HUES6 (cell line): ENCODE measurements around the gene TTC13.

Source experiments
- H3K27ac ChIP-seq: 2 replicates; pipeline ENCODE4 v1.7.0; 2013; ENCODE audit warnings: low read depth, mild to moderate bottlenecking, low read length, inconsistent platforms
- H3K27me3 ChIP-seq: 2 replicates; pipeline ENCODE4 v1.6.1; 2013; ENCODE audit warnings: low read length; ENCODE audit not compliant: control insufficient read depth, insufficient read depth
- H3K36me3 ChIP-seq: 2 replicates; pipeline ENCODE4 v1.6.1; 2013; ENCODE audit warnings: low read length; ENCODE audit not compliant: control insufficient read depth, insufficient read depth
- H3K4me1 ChIP-seq: 2 replicates; pipeline ENCODE4 v1.6.1; 2013; ENCODE audit warnings: low read length; ENCODE audit not compliant: control insufficient read depth, insufficient read depth
- H3K4me3 ChIP-seq: 2 replicates; pipeline ENCODE4 v1.5.1; 2013; ENCODE audit warnings: low read depth, low read length
- H3K9ac ChIP-seq: one replicate; pipeline ENCODE4 v1.6.1; 2013; ENCODE audit warnings: mild to moderate bottlenecking, low read length
- H3K9me3 ChIP-seq: 2 replicates; pipeline ENCODE4 v1.6.1; 2013; ENCODE audit warnings: low read depth, low read length; ENCODE audit not compliant: control insufficient read depth, insufficient read depth

The TTC13 gene

DNA sequence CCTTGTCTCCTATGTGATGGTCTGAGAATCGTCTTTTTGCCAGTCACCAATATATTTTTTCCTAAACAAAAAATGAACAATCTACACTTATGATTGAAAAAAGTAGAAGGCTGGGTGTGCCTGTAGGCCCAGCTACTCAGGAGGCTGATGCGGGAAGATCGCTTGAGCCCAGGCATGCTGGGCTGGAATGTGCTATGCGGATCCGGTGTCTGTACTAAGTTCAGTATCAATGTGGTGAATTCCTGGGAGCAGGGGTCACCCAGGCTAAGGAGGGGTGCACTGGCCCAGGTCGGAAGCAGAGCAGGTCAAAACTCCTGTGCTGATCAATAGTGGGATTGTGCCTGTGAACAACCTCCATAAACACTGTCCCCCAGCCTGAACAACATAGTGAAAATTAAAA is 84.6 kb downstream of the TTC13 start:
- no peak overlapping the region for H3K27ac ChIP-seq
- H3K4me3 ChIP-seq = no peak overlapping the region
- peaks cover 3% of the 10 kb centered on the region; the same call in 1 of the 2 replicates for H3K9me3 ChIP-seq
- no peaks in the 10 kb centered on the region for H3K36me3 ChIP-seq
- no peaks in the 10 kb centered on the region for H3K27me3 ChIP-seq
- H3K9ac ChIP-seq = no peak overlapping the region
- peaks cover 10% of the 10 kb centered on the region; the same call in 1 of the 2 replicates for H3K4me1 ChIP-seq

DNA sequence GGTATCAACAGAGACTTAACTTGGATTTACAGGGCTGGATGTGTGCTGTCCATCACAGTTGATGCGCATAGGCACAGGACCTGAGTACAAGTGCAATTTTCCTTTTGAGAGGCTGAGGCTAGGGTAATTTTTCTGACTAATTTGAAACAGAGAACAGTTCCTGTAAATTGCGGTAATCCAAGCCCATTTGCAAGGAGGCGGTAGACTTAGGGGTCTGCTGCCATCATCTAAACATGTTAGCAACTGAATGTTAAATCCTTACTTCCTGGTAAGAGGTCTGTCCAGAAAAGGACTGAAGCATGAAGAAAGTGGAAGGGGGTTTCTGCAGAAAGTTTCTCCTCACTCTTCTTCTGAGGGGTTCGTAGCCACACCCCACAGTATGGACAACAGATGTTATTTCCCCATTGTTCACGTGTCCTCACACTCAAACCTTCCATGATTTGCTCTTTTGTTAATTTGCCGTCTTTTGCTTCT is 86.6 kb downstream of the TTC13 start:
- Histone ChIP-seq H3K9me3 (no peaks in the 10 kb centered on the region), H3K27me3 (no peaks in the 10 kb centered on the region), H3K27ac (no peak overlapping the region), H3K4me3 (no peak overlapping the region), H3K36me3 (no peaks in the 10 kb centered on the region), H3K9ac (no peak overlapping the region), H3K4me1 (peaks cover 10% of the 10 kb centered on the region; the same call in 1 of the 2 replicates)

GRCh38 chr1:230891413-230891812 is 87.2 kb downstream of the TTC13 start:
- Histone ChIP-seq H3K4me3 (no peak overlapping the region), H3K9me3 (no peaks in the 10 kb centered on the region)

DNA sequence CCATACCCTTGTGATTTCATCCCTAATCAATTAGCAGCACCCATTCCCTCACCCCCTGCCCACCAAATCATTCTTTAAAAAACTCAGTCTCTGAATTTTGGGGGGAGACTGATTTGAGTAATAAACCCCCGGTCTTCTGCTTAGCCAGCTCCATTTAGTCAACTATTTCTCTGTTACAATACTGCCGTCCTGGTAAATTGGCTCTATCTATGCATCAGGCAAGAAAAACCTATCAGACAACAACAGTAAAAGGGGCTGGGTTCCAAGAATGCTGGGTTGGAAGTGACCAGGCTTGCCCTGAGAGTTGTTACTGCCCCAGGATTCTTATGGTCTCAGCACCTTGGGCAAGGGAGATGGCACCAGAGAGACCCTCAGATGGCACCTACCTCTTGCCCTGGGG is 94.0 kb downstream of the TTC13 start:
- Histone ChIP-seq H3K27ac (no peak overlapping the region), H3K36me3 (no peaks in the 10 kb centered on the region), H3K9me3 (peaks cover 11% of the 10 kb centered on the region; the same call in 1 of the 2 replicates), H3K9ac (no peak overlapping the region), H3K4me3 (no peak overlapping the region), H3K27me3 (no peaks in the 10 kb centered on the region), H3K4me1 (peaks cover 7% of the 10 kb centered on the region; the same call in 1 of the 2 replicates)

More at GRCh38 chr1:230891413-230891812, 87.2 kb downstream of the TTC13 start:
- Histone ChIP-seq H3K27ac (no peak overlapping the region), H3K9ac (no peak overlapping the region), H3K27me3 (no peaks in the 10 kb centered on the region), H3K4me1 (peaks cover 10% of the 10 kb centered on the region; the same call in 1 of the 2 replicates), H3K36me3 (no peaks in the 10 kb centered on the region)

DNA sequence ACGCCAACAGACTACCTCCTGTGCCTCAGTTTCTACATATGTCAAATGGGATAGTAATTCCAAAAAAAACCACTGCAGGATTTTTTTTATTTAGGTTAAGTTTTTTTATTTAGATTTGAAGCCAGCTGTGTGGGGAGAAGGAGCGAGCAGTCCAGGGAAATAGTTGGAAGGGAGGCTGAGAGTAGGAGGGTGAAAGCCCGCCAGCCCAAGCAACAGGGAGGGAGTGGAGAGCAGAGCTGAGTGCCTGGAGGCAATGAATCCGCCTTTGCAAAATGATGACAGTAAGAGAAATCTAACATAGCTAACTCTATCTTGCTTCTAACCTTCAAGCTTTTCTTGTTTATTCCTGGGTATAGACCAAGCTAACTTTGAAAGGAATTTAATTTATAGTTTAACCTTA is 94.7 kb downstream of the TTC13 start:
- Histone ChIP-seq H3K36me3 (no peaks in the 10 kb centered on the region), H3K4me1 (peaks cover 7% of the 10 kb centered on the region; the same call in 1 of the 2 replicates), H3K27me3 (no peaks in the 10 kb centered on the region), H3K27ac (no peak overlapping the region), H3K4me3 (no peak overlapping the region), H3K9ac (no peak overlapping the region), H3K9me3 (peaks cover 11% of the 10 kb centered on the region; the same call in 1 of the 2 replicates)

GRCh38 chr1:230879778-230880177 is 98.9 kb downstream of the TTC13 start:
- H3K9ac ChIP-seq = no peak overlapping the region
- H3K27me3 ChIP-seq = no peaks in the 10 kb centered on the region
- no peaks in the 10 kb centered on the region for H3K36me3 ChIP-seq
- H3K4me3 ChIP-seq = no peak overlapping the region
- peaks cover 14% of the 10 kb centered on the region; the same call in 1 of the 2 replicates for H3K4me1 ChIP-seq
- peaks cover 2% of the 10 kb centered on the region; the same call in 1 of the 2 replicates for H3K9me3 ChIP-seq
- no peak overlapping the region for H3K27ac ChIP-seq

DNA sequence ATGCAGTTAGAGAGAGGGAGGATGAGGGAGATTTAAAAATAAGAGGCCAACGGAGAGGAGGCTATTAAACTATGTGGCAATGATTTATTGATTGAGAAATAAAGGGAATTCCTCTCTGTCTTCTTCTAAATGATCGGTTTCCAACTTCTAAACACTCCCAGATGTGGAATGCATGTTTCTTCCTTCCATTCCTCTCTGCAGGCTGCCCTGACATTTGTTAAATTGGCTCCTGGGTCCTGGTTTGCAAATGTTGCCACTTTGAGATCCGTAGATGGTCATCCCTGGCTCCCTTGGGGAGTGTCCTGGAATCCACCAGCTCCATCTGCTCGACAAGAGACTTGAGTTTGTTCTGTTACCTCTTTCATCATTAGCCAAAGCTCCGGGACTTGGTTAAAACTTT is 100.1 kb downstream of the TTC13 start:
- Histone ChIP-seq H3K9me3 (no peaks in the 10 kb centered on the region), H3K9ac (no peak overlapping the region), H3K36me3 (no peaks in the 10 kb centered on the region), H3K27me3 (no peaks in the 10 kb centered on the region), H3K4me1 (peaks cover 14% of the 10 kb centered on the region; the same call in 1 of the 2 replicates), H3K27ac (no peak overlapping the region), H3K4me3 (no peak overlapping the region)

DNA sequence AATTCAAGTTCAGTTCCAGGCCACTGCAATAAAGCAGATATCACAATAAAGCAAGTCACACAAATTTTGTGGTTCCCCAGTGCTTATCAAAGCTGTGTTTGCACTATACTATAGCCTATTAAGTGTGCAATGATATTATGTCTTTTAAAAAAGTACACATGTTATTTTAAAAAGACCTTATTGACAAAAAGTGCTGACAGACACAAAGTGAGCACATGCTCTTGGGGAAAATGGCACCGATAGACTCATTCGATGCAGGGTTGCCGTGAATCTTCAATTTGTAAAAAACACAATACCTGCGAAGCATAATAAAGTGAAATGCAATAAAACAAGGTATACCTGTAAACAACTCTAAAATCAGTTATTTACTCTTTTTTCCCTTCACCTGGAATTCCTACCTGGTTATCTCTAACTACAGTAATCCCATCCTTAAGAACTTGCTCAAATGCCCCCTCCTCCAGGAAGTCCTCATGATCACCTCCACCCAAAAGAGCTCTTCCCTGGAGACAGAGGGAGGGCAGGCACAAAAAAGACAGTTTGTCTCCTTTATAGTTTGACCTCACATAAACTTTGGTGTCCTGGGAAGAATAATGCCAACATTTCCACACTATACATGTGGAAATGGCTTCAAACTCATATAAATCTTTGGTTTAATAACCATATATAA is 100.6 kb downstream of the TTC13 start:
- H3K27ac ChIP-seq = no peak overlapping the region
- H3K36me3 ChIP-seq = no peaks in the 10 kb centered on the region
- H3K4me1 ChIP-seq = peaks cover 14% of the 10 kb centered on the region; the same call in 1 of the 2 replicates
- no peaks in the 10 kb centered on the region for H3K27me3 ChIP-seq
- H3K9ac ChIP-seq = no peak overlapping the region
- no peaks in the 10 kb centered on the region for H3K9me3 ChIP-seq
- H3K4me3 ChIP-seq = no peak overlapping the region

GRCh38 chr1:230877146-230877923 is 101.3 kb downstream of the TTC13 start:
- no peak overlapping the region for H3K27ac ChIP-seq
- H3K9ac ChIP-seq = no peak overlapping the region
- H3K9me3 ChIP-seq = no peaks in the 10 kb centered on the region
- H3K27me3 ChIP-seq = no peaks in the 10 kb centered on the region
- H3K4me3 ChIP-seq = no peak overlapping the region
- no peaks in the 10 kb centered on the region for H3K36me3 ChIP-seq
- H3K4me1 ChIP-seq = peaks cover 7% of the 10 kb centered on the region; the same call in 1 of the 2 replicates

DNA sequence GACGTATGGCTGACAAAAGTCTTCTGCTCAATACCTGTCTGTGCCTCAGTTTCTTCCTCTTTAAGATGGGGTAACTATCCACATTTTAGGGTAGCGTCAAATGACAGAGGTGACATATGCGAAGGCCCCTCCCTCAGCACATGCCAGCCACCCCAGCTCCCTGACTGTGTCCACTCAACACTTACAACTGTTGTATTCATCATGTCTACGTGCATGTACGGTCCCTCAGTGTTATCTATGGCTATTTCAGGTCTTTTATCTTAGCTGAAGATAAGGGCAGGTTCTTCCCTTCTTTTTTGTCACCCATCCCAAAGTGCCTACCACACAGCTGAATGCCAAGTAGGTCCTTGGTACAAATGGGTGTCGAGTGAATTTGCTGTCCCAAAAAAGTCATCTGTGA is 102.0 kb downstream of the TTC13 start:
- Histone ChIP-seq H3K27ac (no peak overlapping the region), H3K4me1 (peaks cover 7% of the 10 kb centered on the region; the same call in 1 of the 2 replicates), H3K9me3 (no peaks in the 10 kb centered on the region), H3K4me3 (no peak overlapping the region), H3K36me3 (no peaks in the 10 kb centered on the region), H3K9ac (no peak overlapping the region), H3K27me3 (no peaks in the 10 kb centered on the region)

DNA sequence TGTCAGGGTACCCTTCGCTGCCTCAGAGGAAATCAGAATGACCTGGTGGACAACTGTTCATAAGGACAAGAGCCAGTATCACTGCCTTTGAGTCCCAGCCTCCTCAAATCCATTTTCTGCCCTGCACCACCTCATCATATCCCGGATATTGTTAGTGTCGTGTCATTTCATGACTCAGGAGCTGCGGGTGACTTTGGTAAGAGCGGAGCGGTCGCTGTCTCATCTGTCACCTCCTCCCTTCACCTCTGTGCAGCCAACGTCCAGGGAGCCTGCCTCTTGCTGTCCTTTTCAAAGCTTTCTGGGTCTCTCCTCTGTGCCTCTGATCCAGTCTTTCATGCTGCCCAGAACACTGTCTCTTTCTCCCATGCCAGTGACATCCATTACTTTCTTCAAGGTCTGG is 103.3 kb downstream of the TTC13 start:
- Histone ChIP-seq H3K27ac (no peak overlapping the region), H3K9me3 (no peaks in the 10 kb centered on the region), H3K4me1 (peaks cover 7% of the 10 kb centered on the region; the same call in 1 of the 2 replicates), H3K4me3 (no peak overlapping the region), H3K36me3 (no peaks in the 10 kb centered on the region), H3K27me3 (no peaks in the 10 kb centered on the region), H3K9ac (no peak overlapping the region)
